HCT116 (cell line): ENCODE measurements around the gene CNDP2.

Experiments
- CEBPB ChIP-seq: IDR thresholded peaks from 2 replicates; pipeline ENCODE4 v1.6.1; 2012; ENCODE audit warnings: low read depth
- ELF1 ChIP-seq: IDR thresholded peaks from 2 replicates; pipeline ENCODE4 v1.6.1; 2012; ENCODE audit warnings: low read depth, borderline replicate concordance
- EZH2 ChIP-seq: fragments of 200-600 bp; sonication (generic); IDR thresholded peaks from 2 replicates; pipeline ENCODE4 v1.6.1; 2017; ENCODE audit warnings: antibody characterized with exemption, mixed run types
- JUND ChIP-seq: IDR thresholded peaks from 2 replicates; pipeline ENCODE4 v1.6.1; 2012
- POLR2A ChIP-seq: IDR thresholded peaks from 2 replicates; pipeline ENCODE4 v1.7.0; 2011; ENCODE audit warnings: borderline replicate concordance; ENCODE audit not compliant: insufficient read depth, insufficient read length; ENCODE audit errors: extremely low read depth
- SIN3A ChIP-seq: IDR thresholded peaks from 2 replicates; pipeline ENCODE4 v1.6.1; 2012; ENCODE audit warnings: low read depth
- SP1 ChIP-seq: IDR thresholded peaks from 2 replicates; pipeline ENCODE4 v1.6.1; 2012; ENCODE audit warnings: low read depth
- SRF ChIP-seq: IDR thresholded peaks from 2 replicates; pipeline ENCODE4 v1.6.1; 2012; ENCODE audit warnings: low read depth
- TCF7L2 ChIP-seq: IDR thresholded peaks from 2 replicates; pipeline ENCODE4 v1.7.0; 2011; ENCODE audit warnings: borderline replicate concordance, inconsistent platforms; ENCODE audit not compliant: insufficient read depth, insufficient read length; ENCODE audit errors: extremely low read depth
- ZFX ChIP-seq: fragments of 450-650 bp; IDR thresholded peaks from 2 replicates; pipeline ENCODE4 v1.6.1; 2017
- TF ChIP-seq, protein P1 (sequence below), 3 experiments: fragments of 200-600 bp in 1 of 3; sonication (generic) in 1 of 3; IDR thresholded peaks in 2 of 3; conservative IDR thresholded peaks in 1 of 3; 2 replicates each; pipeline ENCODE4 v1.5.1; 2012 to 2017; ENCODE audit warnings: low read depth in 2 of 3, low read length in 2 of 3, antibody characterized with exemption in 1 of 3, borderline replicate concordance in 1 of 3, control low read depth in 1 of 3, mild to moderate bottlenecking in 1 of 3, mixed read lengths in 1 of 3, mixed run types in 1 of 3, moderate library complexity in 1 of 3; ENCODE audit not compliant: insufficient read depth in 1 of 3
- TF ChIP-seq, protein P2 (sequence below): IDR thresholded peaks from 2 replicates; pipeline ENCODE4 v1.6.1; 2012
- TF ChIP-seq, protein P3 (sequence below): IDR thresholded peaks from 2 replicates; pipeline ENCODE4 v1.6.1; 2011; ENCODE audit warnings: mild to moderate bottlenecking, low read length, moderate library complexity; ENCODE audit not compliant: insufficient replicate concordance; ENCODE audit errors: extremely low read depth
- TF ChIP-seq, protein P4 (sequence below): IDR thresholded peaks from 2 replicates; pipeline ENCODE4 v1.6.1; 2012; ENCODE audit warnings: low read depth

DNA sequence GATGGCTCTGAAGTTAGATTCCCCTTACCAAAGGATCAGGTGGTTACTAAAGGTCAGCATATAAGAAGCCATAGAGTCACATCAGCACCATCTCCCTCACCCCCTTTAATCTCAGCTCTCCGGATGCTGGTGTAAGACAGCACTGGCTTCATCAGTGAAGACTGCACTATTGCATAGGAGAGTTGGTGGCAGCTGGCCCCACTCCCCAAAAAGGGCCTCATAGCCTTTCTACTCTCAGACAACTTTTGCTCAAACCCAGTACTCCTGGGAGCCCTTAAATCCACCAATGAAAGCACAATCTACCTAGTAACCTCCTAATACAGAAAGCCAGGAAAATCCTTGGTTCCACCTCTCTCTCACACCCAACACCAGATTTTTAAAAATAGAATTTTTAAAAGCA, 32.2 kb upstream of the CNDP2 start:
- TF ChIP-seq, protein P1, sequence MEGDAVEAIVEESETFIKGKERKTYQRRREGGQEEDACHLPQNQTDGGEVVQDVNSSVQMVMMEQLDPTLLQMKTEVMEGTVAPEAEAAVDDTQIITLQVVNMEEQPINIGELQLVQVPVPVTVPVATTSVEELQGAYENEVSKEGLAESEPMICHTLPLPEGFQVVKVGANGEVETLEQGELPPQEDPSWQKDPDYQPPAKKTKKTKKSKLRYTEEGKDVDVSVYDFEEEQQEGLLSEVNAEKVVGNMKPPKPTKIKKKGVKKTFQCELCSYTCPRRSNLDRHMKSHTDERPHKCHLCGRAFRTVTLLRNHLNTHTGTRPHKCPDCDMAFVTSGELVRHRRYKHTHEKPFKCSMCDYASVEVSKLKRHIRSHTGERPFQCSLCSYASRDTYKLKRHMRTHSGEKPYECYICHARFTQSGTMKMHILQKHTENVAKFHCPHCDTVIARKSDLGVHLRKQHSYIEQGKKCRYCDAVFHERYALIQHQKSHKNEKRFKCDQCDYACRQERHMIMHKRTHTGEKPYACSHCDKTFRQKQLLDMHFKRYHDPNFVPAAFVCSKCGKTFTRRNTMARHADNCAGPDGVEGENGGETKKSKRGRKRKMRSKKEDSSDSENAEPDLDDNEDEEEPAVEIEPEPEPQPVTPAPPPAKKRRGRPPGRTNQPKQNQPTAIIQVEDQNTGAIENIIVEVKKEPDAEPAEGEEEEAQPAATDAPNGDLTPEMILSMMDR (IDR thresholded peaks at IDR 0.05 in 2 of 3, conservative IDR thresholded peaks at IDR 0.05 in 1 of 3; ENCODE audit: borderline replicate concordance in 1 of 3, insufficient read depth in 1 of 3, low read depth in 2 of 3, low read length in 2 of 3): no peak
- TF ChIP-seq ZFX (no peak), TCF7L2 (no peak), JUND (no peak), CEBPB (no peak), POLR2A (no peak), SRF (no peak), SIN3A (no peak), ELF1 (no peak), EZH2 (no peak), SP1 (no peak)
- TF ChIP-seq, protein P2, sequence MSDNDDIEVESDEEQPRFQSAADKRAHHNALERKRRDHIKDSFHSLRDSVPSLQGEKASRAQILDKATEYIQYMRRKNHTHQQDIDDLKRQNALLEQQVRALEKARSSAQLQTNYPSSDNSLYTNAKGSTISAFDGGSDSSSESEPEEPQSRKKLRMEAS: no peak
- TF ChIP-seq, protein P3, sequence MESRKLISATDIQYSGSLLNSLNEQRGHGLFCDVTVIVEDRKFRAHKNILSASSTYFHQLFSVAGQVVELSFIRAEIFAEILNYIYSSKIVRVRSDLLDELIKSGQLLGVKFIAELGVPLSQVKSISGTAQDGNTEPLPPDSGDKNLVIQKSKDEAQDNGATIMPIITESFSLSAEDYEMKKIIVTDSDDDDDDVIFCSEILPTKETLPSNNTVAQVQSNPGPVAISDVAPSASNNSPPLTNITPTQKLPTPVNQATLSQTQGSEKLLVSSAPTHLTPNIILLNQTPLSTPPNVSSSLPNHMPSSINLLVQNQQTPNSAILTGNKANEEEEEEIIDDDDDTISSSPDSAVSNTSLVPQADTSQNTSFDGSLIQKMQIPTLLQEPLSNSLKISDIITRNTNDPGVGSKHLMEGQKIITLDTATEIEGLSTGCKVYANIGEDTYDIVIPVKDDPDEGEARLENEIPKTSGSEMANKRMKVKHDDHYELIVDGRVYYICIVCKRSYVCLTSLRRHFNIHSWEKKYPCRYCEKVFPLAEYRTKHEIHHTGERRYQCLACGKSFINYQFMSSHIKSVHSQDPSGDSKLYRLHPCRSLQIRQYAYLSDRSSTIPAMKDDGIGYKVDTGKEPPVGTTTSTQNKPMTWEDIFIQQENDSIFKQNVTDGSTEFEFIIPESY: no peak
- TF ChIP-seq, protein P4, sequence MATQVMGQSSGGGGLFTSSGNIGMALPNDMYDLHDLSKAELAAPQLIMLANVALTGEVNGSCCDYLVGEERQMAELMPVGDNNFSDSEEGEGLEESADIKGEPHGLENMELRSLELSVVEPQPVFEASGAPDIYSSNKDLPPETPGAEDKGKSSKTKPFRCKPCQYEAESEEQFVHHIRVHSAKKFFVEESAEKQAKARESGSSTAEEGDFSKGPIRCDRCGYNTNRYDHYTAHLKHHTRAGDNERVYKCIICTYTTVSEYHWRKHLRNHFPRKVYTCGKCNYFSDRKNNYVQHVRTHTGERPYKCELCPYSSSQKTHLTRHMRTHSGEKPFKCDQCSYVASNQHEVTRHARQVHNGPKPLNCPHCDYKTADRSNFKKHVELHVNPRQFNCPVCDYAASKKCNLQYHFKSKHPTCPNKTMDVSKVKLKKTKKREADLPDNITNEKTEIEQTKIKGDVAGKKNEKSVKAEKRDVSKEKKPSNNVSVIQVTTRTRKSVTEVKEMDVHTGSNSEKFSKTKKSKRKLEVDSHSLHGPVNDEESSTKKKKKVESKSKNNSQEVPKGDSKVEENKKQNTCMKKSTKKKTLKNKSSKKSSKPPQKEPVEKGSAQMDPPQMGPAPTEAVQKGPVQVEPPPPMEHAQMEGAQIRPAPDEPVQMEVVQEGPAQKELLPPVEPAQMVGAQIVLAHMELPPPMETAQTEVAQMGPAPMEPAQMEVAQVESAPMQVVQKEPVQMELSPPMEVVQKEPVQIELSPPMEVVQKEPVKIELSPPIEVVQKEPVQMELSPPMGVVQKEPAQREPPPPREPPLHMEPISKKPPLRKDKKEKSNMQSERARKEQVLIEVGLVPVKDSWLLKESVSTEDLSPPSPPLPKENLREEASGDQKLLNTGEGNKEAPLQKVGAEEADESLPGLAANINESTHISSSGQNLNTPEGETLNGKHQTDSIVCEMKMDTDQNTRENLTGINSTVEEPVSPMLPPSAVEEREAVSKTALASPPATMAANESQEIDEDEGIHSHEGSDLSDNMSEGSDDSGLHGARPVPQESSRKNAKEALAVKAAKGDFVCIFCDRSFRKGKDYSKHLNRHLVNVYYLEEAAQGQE: no peak
